ENCODE data around the gene EDN1. TPM values are rescaled to one million over a fixed set of nuclear protein-coding genes. Genes with fewer than 3 reads are reported as not detected.

The EDN1 gene
- total RNA-seq, 2 donors from 2014 or later = 9.5 to 16.2 TPM

DNA sequence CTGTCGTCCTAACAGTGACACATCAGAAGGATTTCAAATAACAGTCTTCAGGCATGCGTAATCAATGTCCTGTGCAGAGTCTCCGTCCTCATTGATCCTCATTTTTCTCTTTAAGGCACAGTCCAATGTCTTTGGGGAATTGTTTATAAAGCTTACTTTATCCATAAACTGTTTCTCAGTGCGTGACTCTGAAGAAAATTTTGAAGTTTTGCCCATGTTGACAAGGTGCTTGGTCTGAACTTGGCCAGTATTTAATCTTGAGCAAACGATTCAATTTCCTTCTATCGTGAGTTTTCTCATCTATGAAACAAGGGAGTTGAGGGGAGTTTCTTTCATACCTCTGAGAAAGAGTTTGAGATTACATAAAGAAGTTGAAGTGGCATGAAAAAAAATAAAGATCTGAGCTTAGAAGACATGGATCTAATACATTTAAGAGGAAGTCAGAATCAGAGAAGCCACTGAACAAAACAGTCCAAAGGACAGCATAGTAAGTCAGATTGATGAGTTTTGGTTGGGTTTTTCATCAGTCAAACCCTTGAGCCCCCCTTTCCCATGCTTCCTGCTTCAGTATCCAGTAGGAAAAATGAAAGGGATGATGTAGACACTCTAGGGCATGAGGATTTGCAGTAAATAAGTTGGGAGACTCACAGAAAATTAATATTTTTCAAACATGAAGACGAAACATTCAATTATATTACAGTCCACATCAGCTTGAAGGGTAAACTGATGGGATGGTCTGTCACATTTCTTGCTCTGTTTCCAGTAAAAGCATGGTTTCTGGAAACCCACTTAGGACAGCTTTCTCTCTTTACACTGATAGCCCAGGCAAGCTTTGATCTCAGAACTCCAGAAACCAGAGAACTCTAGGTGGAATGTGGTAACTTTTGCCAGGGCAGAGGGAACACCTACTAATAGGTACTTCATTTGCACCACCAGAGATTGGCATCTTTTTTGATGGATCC, 8.1 kb downstream of the EDN1 start:
- TF ChIP-seq CTCF (IDR thresholded peaks at IDR 0.05) = no peak
- no peak for DNase-seq
- intact Hi-C loops (cut with DNase I) = loop anchor here (10.0 kb wide), 1 partner anchor 143 kb away; no protein-coding TSS in a partner anchor

GRCh38 chr6:12298995-12299394, 8.8 kb downstream of the EDN1 start:
- no peak for TF ChIP-seq CTCF (IDR thresholded peaks at IDR 0.05)
- peaks cover 7% of the 10 kb centered on the region for H3K4me1 ChIP-seq
- no peaks in the 10 kb centered on the region for H3K27me3 ChIP-seq
- no peak for DNase-seq
- no peak overlapping the region for H3K27ac ChIP-seq
- no peaks in the 10 kb centered on the region for H3K36me3 ChIP-seq
- H3K9ac ChIP-seq (ENCODE audit: low read depth in 2 of 2, low read length in 2 of 2) = no peak overlapping the region
- H3K9me3 ChIP-seq = no peaks in the 10 kb centered on the region
- intact Hi-C loops (cut with DNase I) = loop anchor here (10.0 kb wide), 1 partner anchor 144 kb away; no protein-coding TSS in a partner anchor
- H3K4me3 ChIP-seq = no peak overlapping the region

More for the DNA sequence above, 8.1 kb downstream of the EDN1 start:
- Histone ChIP-seq H3K36me3 (peaks cover 2% of the 10 kb centered on the region), H3K27ac (no peak overlapping the region), H3K4me3 (no peak overlapping the region), H3K27me3 (no peaks in the 10 kb centered on the region), H3K4me1 (peaks cover 7% of the 10 kb centered on the region), H3K9me3 (no peaks in the 10 kb centered on the region), H3K9ac (ENCODE audit: low read depth in 2 of 2, low read length in 2 of 2) (no peak overlapping the region)

- Histone ChIP-seq H3K4me3 (no peak overlapping the region), H3K27me3 (no peaks in the 10 kb centered on the region), H3K4me1 (peaks cover 6% of the 10 kb centered on the region), H3K9ac (ENCODE audit: low read depth in 2 of 2, low read length in 2 of 2) (no peak overlapping the region), H3K9me3 (no peaks in the 10 kb centered on the region), H3K36me3 (no peaks in the 10 kb centered on the region), H3K27ac (no peak overlapping the region)
- TF ChIP-seq CTCF (IDR thresholded peaks at IDR 0.05) = no peak
- no peak for DNase-seq
- intact Hi-C loops (cut with DNase I) = loop anchor here (10.0 kb wide), 1 partner anchor 204 kb away; no protein-coding TSS in a partner anchor
Measured at GRCh38 chr6:12301018-12301417, 10.9 kb downstream of the EDN1 start.

- DNase-seq = no peak
- H3K27me3 ChIP-seq = no peaks in the 10 kb centered on the region
- TF ChIP-seq CTCF (IDR thresholded peaks at IDR 0.05) = no peak
- no peaks in the 10 kb centered on the region for H3K4me1 ChIP-seq
- intact Hi-C loops (cut with DNase I) = loop anchor here (10.0 kb wide), 1 partner anchor 200 kb away; no protein-coding TSS in a partner anchor
- no peaks in the 10 kb centered on the region for H3K9me3 ChIP-seq
- no peak overlapping the region for H3K9ac ChIP-seq (ENCODE audit: low read depth in 2 of 2, low read length in 2 of 2)
- no peak overlapping the region for H3K27ac ChIP-seq
- no peaks in the 10 kb centered on the region for H3K36me3 ChIP-seq
- H3K4me3 ChIP-seq = no peak overlapping the region
Measured at GRCh38 chr6:12304487-12304886, 14.3 kb downstream of the EDN1 start.

DNA sequence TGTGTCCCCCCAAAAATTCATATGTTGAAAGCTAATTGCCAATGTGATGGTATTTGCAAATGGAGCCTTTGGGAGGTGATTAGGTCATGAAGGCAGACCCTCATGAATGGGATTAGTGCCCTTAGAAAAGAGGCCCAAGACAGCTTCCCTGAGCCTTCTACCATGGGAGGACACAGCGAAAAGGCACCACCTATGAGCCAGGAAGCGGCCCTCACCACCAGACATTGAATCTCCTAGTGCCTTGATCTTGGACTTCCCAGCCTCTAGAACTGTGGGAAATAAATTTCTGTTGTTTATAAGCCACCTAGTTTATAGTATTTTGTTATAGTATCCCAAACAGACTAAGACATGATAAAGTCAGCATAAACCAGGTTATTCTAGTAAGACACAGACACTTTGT, 18.9 kb downstream of the EDN1 start:
- no peaks in the 10 kb centered on the region for H3K27me3 ChIP-seq
- DNase-seq = no peak
- no peaks in the 10 kb centered on the region for H3K4me1 ChIP-seq
- TF ChIP-seq CTCF (IDR thresholded peaks at IDR 0.05) = no peak
- H3K4me3 ChIP-seq = no peak overlapping the region
- H3K9ac ChIP-seq (ENCODE audit: low read depth in 2 of 2, low read length in 2 of 2) = no peak overlapping the region
- no peaks in the 10 kb centered on the region for H3K9me3 ChIP-seq
- H3K27ac ChIP-seq = no peak overlapping the region
- intact Hi-C loops (cut with DNase I) = loop anchor here (10.0 kb wide), 1 partner anchor 196 kb away; no protein-coding TSS in a partner anchor
- H3K36me3 ChIP-seq = no peaks in the 10 kb centered on the region

Measured in colonic mucosa (tissue), 4 donors.